Neural cell (in vitro differentiated cells): ENCODE data around the gene ELMO2. TPM values are rescaled to one million over a fixed set of nuclear protein-coding genes. Genes with fewer than 3 reads are reported as not detected.
A peak's percentile ranks its signal among the peaks of the same experiment; 100 is the strongest.

Experiments
- H2AFZ ChIP-seq: fragments of 200-600, 300-800 bp; sonication (generic), shearing (Covaris generic); 2 replicates; pipeline ENCODE4 v1.6.0; 2014; ENCODE audit warnings: low read depth, mild to moderate bottlenecking, antibody characterized with exemption, low read length, moderate library complexity
- H3F3A ChIP-seq: fragments of 200-600 bp; shearing (Covaris generic); 2 replicates; pipeline ENCODE4 v1.6.1; 2016; ENCODE audit warnings: mild to moderate bottlenecking, moderate library complexity, mixed read lengths, antibody characterized with exemption, low read length; ENCODE audit not compliant: insufficient read depth, poor library complexity, severe bottlenecking
- H3K27ac ChIP-seq: fragments of 200-600, 300-800 bp; sonication (generic), shearing (Covaris generic); 2 replicates; pipeline ENCODE4 v1.5.1; 2014; ENCODE audit warnings: mild to moderate bottlenecking, low read length, moderate library complexity
- H3K27me3 ChIP-seq: fragments of 300-800, 200-600 bp; sonication (generic), shearing (Covaris generic); 2 replicates; pipeline ENCODE4 v1.6.0; 2014; ENCODE audit warnings: mild to moderate bottlenecking, low read depth, low read length, moderate library complexity; ENCODE audit not compliant: insufficient read depth
- H3K36me3 ChIP-seq: fragments of 300-800, 200-600 bp; sonication (generic), shearing (Covaris generic); 2 replicates; pipeline ENCODE4 v1.5.1; 2014; ENCODE audit warnings: mild to moderate bottlenecking, antibody characterized with exemption, low read length, moderate library complexity; ENCODE audit not compliant: insufficient read depth
- H3K4me2 ChIP-seq: fragments of 300-800, 200-600 bp; sonication (generic), shearing (Covaris generic); 2 replicates; pipeline ENCODE4 v1.6.0; 2014; ENCODE audit warnings: mild to moderate bottlenecking, low read length
- H3K4me3 ChIP-seq: fragments of 300-800, 200-600 bp; sonication (generic), shearing (Covaris generic); 2 replicates; pipeline ENCODE4 v1.5.1; 2014; ENCODE audit warnings: mild to moderate bottlenecking, low read length, moderate library complexity
- H3K79me2 ChIP-seq: fragments of 200-600 bp; shearing (Covaris generic); replicated peaks from 2 replicates; pipeline ENCODE4 v1.6.0; 2014; ENCODE audit warnings: mild to moderate bottlenecking, low read length, moderate library complexity; ENCODE audit not compliant: insufficient read depth
- H3K9ac ChIP-seq: fragments of 300-800, 200-600 bp; sonication (generic), shearing (Covaris generic); 2 replicates; pipeline ENCODE4 v1.6.1; 2016; ENCODE audit warnings: mild to moderate bottlenecking, low read length, mixed read lengths
- H3K9me2 ChIP-seq: fragments of 200-600 bp; shearing (Covaris generic); 2 replicates; pipeline ENCODE4 v1.6.1; 2016; ENCODE audit warnings: mild to moderate bottlenecking, low read length, mixed read lengths; ENCODE audit not compliant: insufficient read depth
- H3K9me3 ChIP-seq: fragments of 200-600, 300-800 bp; sonication (generic), shearing (Covaris generic); 2 replicates; pipeline ENCODE4 v1.6.1; 2016; ENCODE audit warnings: mild to moderate bottlenecking, mixed run types, low read length, moderate library complexity, mixed read lengths
- H4K20me1 ChIP-seq: fragments of 200-600 bp; shearing (Covaris generic); 2 replicates; pipeline ENCODE4 v1.6.1; 2016; ENCODE audit warnings: mild to moderate bottlenecking, mixed run types; ENCODE audit not compliant: insufficient read depth
- EP300 ChIP-seq: fragments of 450-650 bp; conservative IDR thresholded peaks from 2 replicates; pipeline ENCODE4 v1.6.1; 2014; ENCODE audit warnings: antibody characterized with exemption, mild to moderate bottlenecking, moderate library complexity; ENCODE audit not compliant: poor library complexity, severe bottlenecking
- EZH2 ChIP-seq: fragments of 200-600, 300-800 bp; shearing (Covaris generic), sonication (generic); IDR thresholded peaks from 2 replicates; pipeline ENCODE4 v1.6.1; 2014; ENCODE audit warnings: antibody characterized with exemption, low read length, borderline replicate concordance, mild to moderate bottlenecking; ENCODE audit not compliant: insufficient read depth, poor library complexity, severe bottlenecking
- MXI1 ChIP-seq: fragments of 450-650 bp; conservative IDR thresholded peaks from 2 replicates; pipeline ENCODE4 v1.6.1; 2014; ENCODE audit warnings: antibody characterized with exemption, mild to moderate bottlenecking; ENCODE audit not compliant: poor library complexity, severe bottlenecking
- POLR2AphosphoS5 ChIP-seq: IDR thresholded peaks from 2 replicates; pipeline ENCODE4 v1.6.1; 2012
- RAD21 ChIP-seq: fragments of 450-650 bp; conservative IDR thresholded peaks from 2 replicates; pipeline ENCODE4 v1.6.1; 2014; ENCODE audit warnings: antibody characterized with exemption, mild to moderate bottlenecking, moderate library complexity
- REST ChIP-seq: IDR thresholded peaks from 2 replicates; pipeline ENCODE4 v1.6.1; 2012; ENCODE audit warnings: borderline replicate concordance
- SMC3 ChIP-seq: fragments of 450-650 bp; conservative IDR thresholded peaks from 2 replicates; pipeline ENCODE4 v1.6.1; 2014; ENCODE audit warnings: antibody characterized with exemption, mild to moderate bottlenecking, moderate library complexity; ENCODE audit not compliant: poor library complexity
- TAF1 ChIP-seq: IDR thresholded peaks from 2 replicates; pipeline ENCODE4 v1.6.1; 2012; ENCODE audit warnings: low read depth
- polyA plus RNA-seq: library from polyadenylated mRNA; depleted of rRNA; stranded (reverse); fragments of >200 nt; gene quantifications from 2 replicates; pipeline ENCODE4 v1.2.3, GENCODE V29; 2014
- TF ChIP-seq, protein P1 (sequence below): fragments of 450-650 bp; IDR thresholded peaks from 2 replicates; pipeline ENCODE4 v1.5.1; 2014; ENCODE audit warnings: antibody characterized with exemption, mild to moderate bottlenecking, moderate library complexity; ENCODE audit not compliant: poor library complexity, severe bottlenecking

ELMO2 gene
- polyA plus RNA-seq, 1 donor from 2014 or later = 72.0 TPM

DNA sequence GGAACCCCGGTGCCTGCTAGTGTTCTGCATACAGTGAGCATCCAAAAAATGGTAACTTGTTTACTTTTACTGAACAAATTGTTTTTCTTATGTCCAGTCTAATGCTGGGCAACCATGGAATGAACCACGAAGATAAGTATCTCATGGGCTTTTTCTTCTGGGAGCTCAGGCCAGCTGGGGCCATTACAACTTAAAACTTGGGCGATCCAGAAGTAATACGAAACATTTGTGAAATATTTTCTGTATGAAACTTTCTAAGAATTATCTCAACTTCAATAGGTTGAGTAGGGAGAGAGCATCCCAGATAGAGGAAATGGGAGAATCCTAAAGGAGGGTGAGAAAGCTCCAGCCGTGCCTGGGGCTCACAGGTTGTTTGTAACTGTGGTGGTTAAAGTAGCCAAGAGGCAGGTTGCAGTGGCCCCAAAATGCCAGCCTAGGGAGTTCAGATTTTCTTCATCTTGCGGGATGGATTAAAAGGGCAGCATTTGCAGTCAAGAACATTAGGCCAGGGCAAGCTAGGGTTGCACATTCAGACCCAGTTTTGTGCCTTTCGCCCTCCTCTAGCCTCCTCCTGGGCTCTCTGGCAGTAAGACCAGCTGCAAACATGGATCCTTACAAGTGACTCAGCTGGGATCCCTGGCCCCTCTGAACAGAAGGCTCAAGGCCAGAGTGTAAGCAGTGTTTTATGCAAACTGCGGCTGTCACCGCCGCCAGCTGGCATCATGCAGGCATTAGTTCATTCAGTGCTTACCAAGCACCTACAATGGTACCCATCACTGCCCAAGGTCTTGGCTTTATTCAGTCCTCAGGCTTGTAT is 41.5 kb downstream of the ELMO2 start:
- peak overlapping the region; percentile 95 for H3K9ac ChIP-seq
- H3K4me3 ChIP-seq = peak overlapping the region; percentile 100
- no peak for TF ChIP-seq POLR2AphosphoS5
- TF ChIP-seq SMC3 = no peak
- no peak for TF ChIP-seq RAD21
- no peak for TF ChIP-seq MXI1
- no peak for TF ChIP-seq EZH2
- TF ChIP-seq, protein P1, sequence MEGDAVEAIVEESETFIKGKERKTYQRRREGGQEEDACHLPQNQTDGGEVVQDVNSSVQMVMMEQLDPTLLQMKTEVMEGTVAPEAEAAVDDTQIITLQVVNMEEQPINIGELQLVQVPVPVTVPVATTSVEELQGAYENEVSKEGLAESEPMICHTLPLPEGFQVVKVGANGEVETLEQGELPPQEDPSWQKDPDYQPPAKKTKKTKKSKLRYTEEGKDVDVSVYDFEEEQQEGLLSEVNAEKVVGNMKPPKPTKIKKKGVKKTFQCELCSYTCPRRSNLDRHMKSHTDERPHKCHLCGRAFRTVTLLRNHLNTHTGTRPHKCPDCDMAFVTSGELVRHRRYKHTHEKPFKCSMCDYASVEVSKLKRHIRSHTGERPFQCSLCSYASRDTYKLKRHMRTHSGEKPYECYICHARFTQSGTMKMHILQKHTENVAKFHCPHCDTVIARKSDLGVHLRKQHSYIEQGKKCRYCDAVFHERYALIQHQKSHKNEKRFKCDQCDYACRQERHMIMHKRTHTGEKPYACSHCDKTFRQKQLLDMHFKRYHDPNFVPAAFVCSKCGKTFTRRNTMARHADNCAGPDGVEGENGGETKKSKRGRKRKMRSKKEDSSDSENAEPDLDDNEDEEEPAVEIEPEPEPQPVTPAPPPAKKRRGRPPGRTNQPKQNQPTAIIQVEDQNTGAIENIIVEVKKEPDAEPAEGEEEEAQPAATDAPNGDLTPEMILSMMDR = no peak
- no peak for TF ChIP-seq REST
- no peak for TF ChIP-seq TAF1
- no peak for TF ChIP-seq EP300
- no peaks in the 10 kb centered on the region for H3K36me3 ChIP-seq
- no peaks in the 10 kb centered on the region for H3F3A ChIP-seq
- peak overlapping the region; percentile 85 for H3K27ac ChIP-seq
- peak overlapping the region; percentile 42 for H2AFZ ChIP-seq
- no peaks in the 10 kb centered on the region for H3K9me2 ChIP-seq
- no peaks in the 10 kb centered on the region for H3K27me3 ChIP-seq
- H3K79me2 ChIP-seq = peaks cover 13% of the 10 kb centered on the region
- H3K9me3 ChIP-seq = no peaks in the 10 kb centered on the region
- H3K4me2 ChIP-seq = peak overlapping the region; percentile 28
- no peaks in the 10 kb centered on the region for H4K20me1 ChIP-seq

DNA sequence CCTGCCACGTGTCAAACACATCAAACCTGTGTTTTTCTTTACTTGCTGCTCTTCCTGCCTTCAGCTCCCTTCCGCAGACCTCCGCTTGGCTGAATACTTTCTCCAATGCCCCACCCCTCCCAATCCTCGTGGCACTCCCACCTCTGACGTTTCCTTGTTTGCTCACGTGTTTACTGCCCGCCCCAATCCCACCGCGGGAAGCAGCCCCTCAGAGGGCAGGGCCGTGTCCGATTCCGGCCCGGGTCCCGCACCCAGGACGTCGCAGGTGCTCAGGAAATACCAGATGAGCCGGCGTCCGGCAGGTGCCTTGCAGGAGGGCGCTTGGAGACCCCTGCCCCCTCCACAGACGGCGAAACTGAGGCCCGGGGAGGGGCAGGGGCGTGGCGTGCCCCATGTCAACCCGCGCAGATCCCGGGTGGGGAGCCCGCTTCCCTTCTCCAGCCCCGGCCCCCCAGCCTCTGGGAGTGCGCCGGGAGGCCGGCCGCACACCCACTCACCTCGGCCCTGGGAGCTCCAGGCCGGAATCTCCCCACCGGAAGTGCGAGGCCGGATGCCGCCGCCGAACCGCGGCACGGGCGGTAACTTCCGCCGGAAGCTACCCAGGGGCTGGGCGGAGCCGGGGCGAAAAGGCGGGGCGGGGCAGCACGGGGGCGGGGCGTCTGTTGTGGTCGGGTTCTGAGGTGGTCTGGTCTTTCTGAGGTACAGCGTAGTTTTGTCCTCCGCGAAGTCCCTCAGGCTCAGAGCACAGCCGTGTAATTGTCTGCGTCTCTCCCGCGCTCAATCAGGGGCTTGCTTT is 42.3 kb downstream of the ELMO2 start:
- Histone ChIP-seq H3K27ac (peak overlapping the region; percentile 85), H3K36me3 (no peaks in the 10 kb centered on the region), H3F3A (no peaks in the 10 kb centered on the region), H3K27me3 (no peaks in the 10 kb centered on the region), H2AFZ (peak overlapping the region; percentile 85), H4K20me1 (no peaks in the 10 kb centered on the region), H3K9me2 (no peaks in the 10 kb centered on the region), H3K79me2 (peaks cover 13% of the 10 kb centered on the region), H3K4me3 (peak overlapping the region; percentile 100), H3K9me3 (no peaks in the 10 kb centered on the region), H3K9ac (peak overlapping the region; percentile 95), H3K4me2 (peak overlapping the region; percentile 98)
- TF ChIP-seq TAF1 (no peak), EP300 (peak; percentile 66), REST (peak; percentile 25), RAD21 (peak; percentile 30), POLR2AphosphoS5 (peak; percentile 94), SMC3 (no peak), MXI1 (peak; percentile 90)
- TF ChIP-seq, protein P1 = no peak
